Measurements from ENCODE around the gene STK38.

DNA sequence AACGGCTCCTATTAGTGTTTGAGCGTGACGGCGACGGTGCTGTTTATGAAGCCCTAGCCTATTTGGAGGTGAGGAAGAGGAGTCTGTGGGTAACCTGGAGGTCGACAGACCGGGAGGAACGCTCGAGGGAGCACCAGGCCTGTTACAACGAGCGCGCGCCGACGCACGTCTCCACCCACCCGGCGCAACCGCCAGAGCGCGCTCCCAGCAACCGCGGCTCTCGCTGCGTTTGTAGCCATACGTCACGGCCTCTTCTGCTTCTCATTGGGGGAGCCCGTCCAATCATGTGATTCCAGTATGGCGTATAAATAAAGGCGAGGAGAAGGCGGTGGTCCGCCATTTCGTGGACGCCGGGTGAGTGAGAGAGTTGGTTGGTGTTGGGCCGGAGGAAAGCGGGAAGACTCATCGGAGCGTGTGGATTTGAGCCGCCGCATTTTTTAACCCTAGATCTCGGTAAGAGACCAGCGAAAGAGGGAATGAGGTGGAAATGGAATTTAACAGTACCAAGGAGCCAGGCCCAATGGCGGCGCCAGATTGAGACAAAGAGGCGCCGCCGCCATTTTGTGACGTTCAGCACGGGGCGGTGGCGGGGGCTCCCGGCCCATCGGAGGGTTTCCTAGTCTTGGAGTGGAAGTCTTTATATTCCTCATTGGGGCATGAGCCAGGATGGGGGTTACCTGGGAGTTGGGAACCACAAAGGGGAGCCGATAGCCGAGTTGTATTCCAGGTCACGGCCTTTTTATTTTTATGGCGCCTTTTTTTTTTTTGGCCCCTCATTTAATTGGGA is 46.9 kb upstream of the STK38 start, which contains the start of gene SRSF3:
- TF ChIP-seq CTCF (conservative IDR thresholded peaks at IDR 0.05; ENCODE audit: low read depth, low read length) = peak; percentile 46
- TF ChIP-seq EZH2 (IDR thresholded peaks at IDR 0.05; ENCODE audit: borderline replicate concordance, low read depth, low read length, poor library complexity, severe bottlenecking) = no peak

All from A673 (cell line).